HUES6 (cell line): Measurements from ENCODE around the gene ACTG1.

Experiments
- H3K27ac ChIP-seq: 2 replicates; pipeline ENCODE4 v1.7.0; 2013; ENCODE audit warnings: low read depth, mild to moderate bottlenecking, low read length, inconsistent platforms
- H3K27me3 ChIP-seq: 2 replicates; pipeline ENCODE4 v1.6.1; 2013; ENCODE audit warnings: low read length; ENCODE audit not compliant: control insufficient read depth, insufficient read depth
- H3K36me3 ChIP-seq: 2 replicates; pipeline ENCODE4 v1.6.1; 2013; ENCODE audit warnings: low read length; ENCODE audit not compliant: control insufficient read depth, insufficient read depth
- H3K4me1 ChIP-seq: 2 replicates; pipeline ENCODE4 v1.6.1; 2013; ENCODE audit warnings: low read length; ENCODE audit not compliant: control insufficient read depth, insufficient read depth
- H3K4me3 ChIP-seq: 2 replicates; pipeline ENCODE4 v1.5.1; 2013; ENCODE audit warnings: low read depth, low read length
- H3K9ac ChIP-seq: one replicate; pipeline ENCODE4 v1.6.1; 2013; ENCODE audit warnings: mild to moderate bottlenecking, low read length
- H3K9me3 ChIP-seq: 2 replicates; pipeline ENCODE4 v1.6.1; 2013; ENCODE audit warnings: low read depth, low read length; ENCODE audit not compliant: control insufficient read depth, insufficient read depth

ACTG1 gene

DNA sequence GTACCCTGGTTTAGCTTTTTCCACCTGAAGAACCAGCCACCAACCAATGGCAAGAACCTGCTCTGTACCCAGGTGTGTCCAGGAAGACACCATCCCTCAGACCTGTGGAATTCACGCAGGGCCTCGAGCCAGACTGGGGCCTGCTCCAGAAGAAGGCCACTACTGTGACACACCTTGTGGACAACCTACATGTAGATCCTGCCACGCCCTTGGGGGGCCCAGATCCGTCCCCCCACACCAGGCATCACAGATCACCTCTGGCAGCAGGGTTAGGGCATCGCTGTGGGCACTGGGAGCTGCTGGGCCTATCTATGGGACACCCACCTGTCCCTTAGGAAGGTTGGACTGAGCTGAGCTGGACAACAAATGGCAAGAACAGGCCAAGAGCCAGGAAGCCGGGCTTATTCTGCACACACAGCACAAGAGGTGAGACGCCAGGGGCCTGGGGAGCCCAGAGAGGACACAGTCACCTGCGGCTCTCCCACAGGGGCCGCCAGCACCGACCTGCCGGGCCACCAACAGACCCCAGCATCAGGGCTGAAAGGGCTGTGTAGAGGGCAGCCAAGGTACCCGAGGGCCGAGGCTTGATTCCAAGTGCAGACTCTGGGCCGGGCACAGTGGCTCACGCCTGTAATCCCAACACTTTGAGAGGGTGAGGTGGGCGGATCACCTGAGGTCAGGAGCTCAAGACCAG is 31.8 kb upstream of the ACTG1 start:
- H3K9me3 ChIP-seq = no peaks in the 10 kb centered on the region
- H3K4me1 ChIP-seq = no peaks in the 10 kb centered on the region
- no peak overlapping the region for H3K9ac ChIP-seq
- no peak overlapping the region for H3K27ac ChIP-seq
- no peak overlapping the region for H3K4me3 ChIP-seq
- H3K27me3 ChIP-seq = no peaks in the 10 kb centered on the region
- H3K36me3 ChIP-seq = peaks cover 80% of the 10 kb centered on the region

DNA sequence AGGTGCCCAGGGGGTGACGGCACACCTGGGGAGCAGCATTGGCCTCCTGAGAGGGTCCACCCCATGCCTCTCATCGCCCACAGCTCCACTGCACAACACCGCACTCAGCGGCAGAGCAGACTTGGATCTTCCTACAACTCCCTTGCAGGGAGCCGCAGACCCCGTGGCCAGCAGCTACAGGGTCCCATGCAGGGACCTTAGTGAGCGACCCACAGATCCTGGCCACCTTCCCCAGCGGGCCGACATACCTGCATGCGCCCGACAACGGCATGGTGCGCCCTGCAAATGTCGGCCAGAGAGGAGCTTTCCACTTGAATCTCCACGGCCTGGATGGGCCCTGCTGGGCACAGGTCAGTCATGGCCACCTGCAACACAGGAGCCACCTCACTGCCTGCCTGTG is 31.2 kb upstream of the ACTG1 start:
- Histone ChIP-seq H3K36me3 (peaks cover 74% of the 10 kb centered on the region), H3K27ac (no peak overlapping the region), H3K4me3 (no peak overlapping the region)

DNA sequence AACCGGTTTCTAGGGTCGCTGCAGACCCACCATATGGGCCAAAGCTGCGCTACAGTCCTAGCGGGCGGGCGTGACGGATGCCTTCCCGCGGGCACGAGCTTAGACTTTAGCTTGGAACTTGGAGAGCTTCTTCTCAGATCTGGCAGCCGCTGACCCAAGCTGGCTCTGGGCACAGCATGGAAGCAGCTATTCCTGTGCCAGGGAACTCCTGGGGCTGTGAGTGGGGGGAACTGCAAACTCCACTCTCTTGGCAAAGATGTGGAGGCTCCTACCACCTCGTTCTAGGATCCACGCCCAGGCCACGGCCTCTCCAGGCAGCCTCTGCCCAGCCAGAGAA is 30.7 kb upstream of the ACTG1 start:
- Histone ChIP-seq H3K27ac (no peak overlapping the region), H3K36me3 (peaks cover 74% of the 10 kb centered on the region), H3K9me3 (no peaks in the 10 kb centered on the region), H3K9ac (no peak overlapping the region), H3K4me1 (no peaks in the 10 kb centered on the region), H3K4me3 (no peak overlapping the region), H3K27me3 (no peaks in the 10 kb centered on the region)

More for the DNA sequence above, 31.2 kb upstream of the ACTG1 start:
- no peaks in the 10 kb centered on the region for H3K4me1 ChIP-seq
- H3K9me3 ChIP-seq = no peaks in the 10 kb centered on the region
- no peaks in the 10 kb centered on the region for H3K27me3 ChIP-seq
- H3K9ac ChIP-seq = no peak overlapping the region

DNA sequence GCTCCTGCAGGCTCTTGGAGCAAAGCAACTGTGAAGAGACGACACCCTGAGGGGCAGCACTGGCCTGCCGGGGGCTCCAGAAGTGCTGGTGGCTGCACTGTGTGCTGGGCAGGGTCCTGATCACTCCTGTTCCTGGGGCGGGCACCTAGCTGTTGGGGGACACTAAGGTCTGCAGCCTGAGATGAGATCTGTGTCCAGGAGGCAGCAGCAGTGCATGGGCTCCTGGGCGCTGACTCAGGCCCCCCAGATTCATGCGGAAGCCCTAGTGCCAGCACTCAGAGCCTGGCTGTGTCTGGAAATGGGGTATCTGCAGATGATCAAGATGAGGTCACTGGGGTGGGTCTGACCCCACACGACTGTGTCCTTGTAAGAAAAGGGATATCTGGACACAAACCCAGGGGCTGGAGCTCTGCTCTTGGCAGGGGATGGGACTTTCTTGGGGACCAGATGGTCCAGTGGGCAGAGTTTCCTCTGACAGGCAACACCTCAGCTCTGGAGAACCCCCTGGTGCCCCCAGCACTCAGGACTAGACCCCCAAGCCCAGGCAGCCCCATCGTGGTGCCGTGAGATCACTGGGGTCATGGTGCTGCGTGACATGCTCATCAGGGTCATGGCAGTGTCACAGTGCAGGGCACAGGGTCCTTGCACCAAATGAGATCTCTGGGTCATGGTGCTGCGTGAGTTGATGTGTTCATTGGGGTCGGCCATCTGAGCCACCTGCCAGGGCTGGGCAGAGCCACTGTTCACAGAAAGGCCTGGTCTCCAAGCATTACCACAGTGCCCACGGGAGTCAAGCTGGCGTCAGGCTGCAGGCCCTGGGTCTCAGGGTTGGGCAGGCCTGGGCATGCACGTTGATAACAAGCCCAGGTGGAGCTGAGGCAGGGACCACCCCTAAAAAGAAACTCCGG is 30.1 kb upstream of the ACTG1 start:
- Histone ChIP-seq H3K9me3 (no peaks in the 10 kb centered on the region), H3K27me3 (no peaks in the 10 kb centered on the region), H3K4me3 (no peak overlapping the region), H3K9ac (no peak overlapping the region), H3K27ac (no peak overlapping the region), H3K4me1 (no peaks in the 10 kb centered on the region), H3K36me3 (peaks cover 72% of the 10 kb centered on the region)

DNA sequence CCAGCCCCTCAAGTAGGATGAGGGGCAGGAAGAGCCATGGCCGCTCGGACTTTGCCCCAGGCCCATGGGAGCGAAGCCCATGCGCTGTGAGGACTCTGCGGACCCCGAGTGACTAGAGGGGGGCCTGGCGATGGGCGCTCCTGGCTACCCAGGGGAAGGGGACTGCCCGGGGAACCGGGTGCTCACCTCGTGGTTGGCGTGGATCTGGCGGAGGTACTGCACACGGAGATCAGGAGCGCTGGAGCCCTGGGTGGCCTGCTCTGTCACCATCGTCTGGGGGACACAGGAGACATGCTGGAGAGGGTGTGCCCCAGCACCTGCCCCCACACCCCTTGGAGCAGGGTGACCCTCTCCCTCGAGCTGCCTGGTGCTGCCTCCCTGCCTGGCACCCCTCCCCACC is 28.5 kb upstream of the ACTG1 start:
- H3K36me3 ChIP-seq = peaks cover 56% of the 10 kb centered on the region
- no peak overlapping the region for H3K4me3 ChIP-seq
- H3K27me3 ChIP-seq = peaks cover 4% of the 10 kb centered on the region; the same call in 1 of the 2 replicates
- no peak overlapping the region for H3K9ac ChIP-seq
- no peak overlapping the region for H3K27ac ChIP-seq
- H3K4me1 ChIP-seq = peaks cover 3% of the 10 kb centered on the region
- no peaks in the 10 kb centered on the region for H3K9me3 ChIP-seq

DNA sequence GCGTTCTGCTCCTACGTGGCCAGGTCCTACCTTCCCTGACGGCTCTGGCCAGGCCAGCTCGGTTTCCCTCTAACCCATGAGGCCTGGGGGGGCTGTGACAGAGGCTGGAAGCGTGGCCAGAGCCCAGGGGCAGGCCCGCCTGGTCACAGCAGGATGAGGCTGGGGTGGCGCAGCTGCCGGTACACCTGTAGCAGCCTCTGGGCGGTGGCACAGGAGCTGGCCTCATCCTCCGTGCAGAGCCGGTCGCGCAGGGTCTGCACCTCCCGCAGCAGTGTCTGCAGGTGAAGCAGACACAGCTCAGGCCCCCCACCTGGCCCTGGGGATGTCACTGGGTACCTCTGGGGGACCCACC is 28.1 kb upstream of the ACTG1 start:
- peaks cover 51% of the 10 kb centered on the region for H3K36me3 ChIP-seq
- H3K27me3 ChIP-seq = peaks cover 8% of the 10 kb centered on the region; the same call in 1 of the 2 replicates

DNA sequence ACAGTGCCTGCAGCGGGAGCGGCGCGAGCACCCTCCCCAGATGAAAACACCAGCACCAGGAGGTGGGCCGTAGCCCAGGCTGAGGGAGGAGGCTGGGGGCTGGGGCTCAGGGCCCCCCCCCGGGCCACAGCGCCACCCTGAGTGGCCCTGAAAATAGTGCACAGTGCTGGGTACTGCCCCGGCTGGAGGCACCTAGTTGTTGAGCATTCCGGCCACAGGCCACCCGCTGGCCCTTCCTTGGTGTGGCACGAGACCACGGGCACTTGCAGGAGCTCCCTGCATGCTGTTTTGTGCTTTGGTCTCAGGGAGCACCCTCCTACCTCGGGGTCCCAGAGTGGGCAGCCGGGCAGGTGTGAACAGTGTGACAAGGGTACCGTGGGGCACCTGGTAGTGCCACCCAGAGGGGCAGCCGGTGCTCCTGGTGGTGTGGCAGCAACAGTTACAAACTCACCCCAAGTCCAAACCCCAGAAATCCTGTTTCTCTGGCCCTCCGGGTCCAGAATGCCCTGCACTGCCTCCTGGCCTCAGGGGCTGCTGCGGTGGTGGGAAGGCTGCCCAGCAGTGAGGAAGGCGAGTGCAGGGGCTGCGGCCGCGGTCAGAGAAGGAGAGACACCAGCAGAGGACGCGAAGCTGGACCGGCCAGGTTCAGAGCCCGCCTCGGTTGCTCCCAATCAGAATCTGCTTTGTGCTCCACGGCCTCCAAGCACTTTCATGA is 27.5 kb upstream of the ACTG1 start:
- H3K4me1 ChIP-seq = peaks cover 3% of the 10 kb centered on the region
- no peak overlapping the region for H3K27ac ChIP-seq
- no peaks in the 10 kb centered on the region for H3K9me3 ChIP-seq
- peaks cover 46% of the 10 kb centered on the region for H3K36me3 ChIP-seq
- H3K9ac ChIP-seq = no peak overlapping the region
- peaks cover 8% of the 10 kb centered on the region; the same call in 1 of the 2 replicates for H3K27me3 ChIP-seq
- H3K4me3 ChIP-seq = no peak overlapping the region

More for the DNA sequence above, 28.1 kb upstream of the ACTG1 start:
- Histone ChIP-seq H3K9me3 (no peaks in the 10 kb centered on the region), H3K27ac (no peak overlapping the region), H3K9ac (no peak overlapping the region), H3K4me1 (peaks cover 3% of the 10 kb centered on the region), H3K4me3 (no peak overlapping the region)

DNA sequence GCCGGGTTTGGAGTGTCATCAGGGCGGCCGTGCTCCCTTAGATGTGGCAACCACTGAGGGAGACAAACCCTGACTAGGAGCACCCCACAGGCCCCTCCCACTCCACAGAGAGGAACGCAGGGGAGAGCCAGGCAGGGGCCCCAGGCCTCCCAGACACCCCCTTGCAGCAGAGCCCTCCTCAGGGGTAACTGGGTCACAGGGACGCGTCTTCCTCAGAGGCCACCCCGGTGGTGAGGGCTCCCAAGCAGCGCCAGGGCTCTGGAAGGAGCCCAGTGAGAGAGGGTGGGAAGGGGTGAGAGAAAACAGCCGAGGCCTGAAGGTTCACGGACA is 26.9 kb upstream of the ACTG1 start:
- no peak overlapping the region for H3K9ac ChIP-seq
- no peak overlapping the region for H3K4me3 ChIP-seq
- H3K4me1 ChIP-seq = peaks cover 3% of the 10 kb centered on the region
- peaks cover 41% of the 10 kb centered on the region for H3K36me3 ChIP-seq
- H3K27me3 ChIP-seq = peaks cover 11% of the 10 kb centered on the region
- no peak overlapping the region for H3K27ac ChIP-seq
- H3K9me3 ChIP-seq = no peaks in the 10 kb centered on the region

DNA sequence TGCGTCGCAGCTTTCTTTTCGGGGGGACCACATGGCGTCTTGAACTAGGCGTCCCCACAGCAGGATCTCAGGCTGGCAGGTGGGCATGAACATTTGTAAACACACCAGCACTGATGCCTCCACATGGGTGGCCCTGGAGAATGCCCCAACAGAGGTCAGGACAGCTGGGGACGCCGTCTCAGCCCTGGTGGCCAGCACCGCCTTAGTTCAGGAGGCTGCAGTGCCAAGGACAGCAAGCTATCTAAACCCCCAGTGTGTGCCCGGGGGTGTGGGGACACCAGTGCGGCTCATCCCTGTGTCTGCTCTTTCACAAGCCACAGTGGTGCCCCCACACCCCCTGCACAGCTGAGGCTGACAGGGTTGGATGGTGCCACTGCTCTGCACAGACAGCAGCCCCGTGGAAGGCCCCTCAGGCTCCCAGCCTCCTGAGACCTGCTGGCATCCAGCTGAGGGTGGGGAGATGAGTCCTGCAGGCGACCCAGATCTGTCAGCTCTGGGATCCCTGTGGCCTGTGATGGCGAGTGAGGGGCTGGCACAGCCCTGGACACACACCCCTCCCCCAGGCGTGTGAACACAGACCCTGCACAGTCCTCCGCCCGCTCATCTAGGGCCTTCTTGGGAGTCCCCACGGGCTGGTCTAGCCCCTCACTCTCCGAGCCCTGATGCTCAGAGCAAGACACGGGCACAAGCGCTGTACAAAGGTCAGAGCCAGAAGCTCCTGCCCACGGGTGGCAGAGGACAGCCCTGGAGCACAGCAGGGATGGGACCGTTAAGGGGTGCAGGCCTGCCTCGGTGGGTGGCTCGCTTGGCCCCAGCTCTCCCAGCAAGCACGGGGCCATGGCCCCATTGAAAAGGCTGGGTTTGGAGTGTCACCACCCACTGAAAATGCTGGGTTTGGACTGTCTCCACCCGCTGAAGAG is 26.3 kb upstream of the ACTG1 start:
- Histone ChIP-seq H3K27me3 (peaks cover 16% of the 10 kb centered on the region), H3K36me3 (peaks cover 34% of the 10 kb centered on the region), H3K4me1 (peaks cover 3% of the 10 kb centered on the region), H3K4me3 (no peak overlapping the region), H3K9me3 (no peaks in the 10 kb centered on the region), H3K27ac (no peak overlapping the region), H3K9ac (no peak overlapping the region)

DNA sequence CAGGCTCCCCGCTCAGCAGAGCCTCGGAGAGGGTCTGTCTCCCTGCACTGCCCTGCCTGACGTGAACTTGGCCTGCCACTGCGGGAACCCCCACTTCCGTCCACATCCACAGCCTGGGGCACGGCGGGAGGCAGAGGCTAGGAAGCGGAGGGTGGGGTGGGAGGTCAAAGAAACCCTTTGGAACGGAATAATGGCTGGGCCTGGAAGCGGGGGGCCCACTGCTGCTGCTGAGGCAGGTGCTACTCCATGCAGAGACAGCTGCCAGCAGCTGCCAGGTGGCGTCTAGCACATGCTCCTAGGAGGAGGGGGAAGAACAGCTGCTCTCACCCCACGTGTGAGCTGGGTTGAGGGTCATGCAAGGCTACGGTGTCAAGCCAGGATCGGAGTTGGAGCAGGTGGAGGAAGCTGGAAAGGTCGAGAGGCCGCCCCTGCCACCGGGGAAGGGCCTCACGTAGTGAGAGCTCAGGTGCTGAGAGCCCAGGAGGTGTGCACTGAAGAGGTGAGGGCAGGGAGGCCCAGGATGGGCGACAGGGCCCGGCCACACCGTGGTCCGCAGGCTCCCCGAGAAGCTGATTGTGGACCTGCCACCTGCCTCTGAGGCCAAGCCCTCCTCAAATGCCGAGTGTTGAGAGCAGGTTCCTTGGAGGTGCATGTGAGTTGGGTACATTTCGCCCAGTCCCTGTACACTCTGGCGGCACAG is 25.4 kb upstream of the ACTG1 start:
- peaks cover 25% of the 10 kb centered on the region for H3K36me3 ChIP-seq
- peaks cover 3% of the 10 kb centered on the region for H3K4me1 ChIP-seq
- H3K9me3 ChIP-seq = no peaks in the 10 kb centered on the region
- peaks cover 25% of the 10 kb centered on the region for H3K27me3 ChIP-seq
- no peak overlapping the region for H3K27ac ChIP-seq
- H3K9ac ChIP-seq = no peak overlapping the region
- H3K4me3 ChIP-seq = no peak overlapping the region
